Esophagus muscularis mucosa (tissue), 3 donors: Measurements from ENCODE around the gene TNFSF8.
A peak's percentile ranks its signal among the peaks of the same experiment; 100 is the strongest.

Source experiments
- POLR2AphosphoS5 ChIP-seq, 2 donors: sonication (generic); formaldehyde crosslinking; IDR thresholded peaks; one replicate each; pipeline ENCODE4 v1.6.1; 2017; ENCODE audit warnings: antibody characterized with exemption in 2 of 2
- TF ChIP-seq, protein P1 (sequence below), 3 experiments: fragments of 200-600 bp in 2 of 3; fragments of 450-650 bp in 1 of 3; sonication (generic) in 2 of 3; IDR thresholded peaks; one replicate each; pipeline ENCODE4 v1.5.1; 2017 to 2019; ENCODE audit warnings: antibody characterized with exemption in 3 of 3, mild to moderate bottlenecking in 2 of 3, moderate library complexity in 1 of 3

- TF ChIP-seq, protein P1, sequence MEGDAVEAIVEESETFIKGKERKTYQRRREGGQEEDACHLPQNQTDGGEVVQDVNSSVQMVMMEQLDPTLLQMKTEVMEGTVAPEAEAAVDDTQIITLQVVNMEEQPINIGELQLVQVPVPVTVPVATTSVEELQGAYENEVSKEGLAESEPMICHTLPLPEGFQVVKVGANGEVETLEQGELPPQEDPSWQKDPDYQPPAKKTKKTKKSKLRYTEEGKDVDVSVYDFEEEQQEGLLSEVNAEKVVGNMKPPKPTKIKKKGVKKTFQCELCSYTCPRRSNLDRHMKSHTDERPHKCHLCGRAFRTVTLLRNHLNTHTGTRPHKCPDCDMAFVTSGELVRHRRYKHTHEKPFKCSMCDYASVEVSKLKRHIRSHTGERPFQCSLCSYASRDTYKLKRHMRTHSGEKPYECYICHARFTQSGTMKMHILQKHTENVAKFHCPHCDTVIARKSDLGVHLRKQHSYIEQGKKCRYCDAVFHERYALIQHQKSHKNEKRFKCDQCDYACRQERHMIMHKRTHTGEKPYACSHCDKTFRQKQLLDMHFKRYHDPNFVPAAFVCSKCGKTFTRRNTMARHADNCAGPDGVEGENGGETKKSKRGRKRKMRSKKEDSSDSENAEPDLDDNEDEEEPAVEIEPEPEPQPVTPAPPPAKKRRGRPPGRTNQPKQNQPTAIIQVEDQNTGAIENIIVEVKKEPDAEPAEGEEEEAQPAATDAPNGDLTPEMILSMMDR (IDR thresholded peaks at IDR 0.05): no peak
- peak; percentile 31 to 59 for TF ChIP-seq POLR2AphosphoS5 (IDR thresholded peaks at IDR 0.05)
These were observed 23.6 kb upstream of the TNFSF8 start for GRCh38 chr9:114953959-114954358.
